Peyer's patch (tissue), 4 donors: Measurements from ENCODE around the gene STAMBP.
"Not testable (repeated sequence)": the region's sequence is repeated elsewhere in the genome, so short reads cannot be mapped to it uniquely, and the experiment has no call there.

Experiments
- CTCF ChIP-seq, 6 experiments: fragments of 450-650 bp in 4 of 6; fragments of 200-600 bp in 2 of 6; sonication (generic) in 1 of 6; IDR thresholded peaks; one replicate each; pipeline ENCODE4 v1.5.1; 2017 to 2019; ENCODE audit warnings: antibody characterized with exemption in 6 of 6, mild to moderate bottlenecking in 3 of 6, moderate library complexity in 1 of 6
- POLR2A ChIP-seq, 2 donors: fragments of 450-650 bp; IDR thresholded peaks; one replicate each; pipeline ENCODE4 v1.5.1; 2017; ENCODE audit warnings: antibody characterized with exemption in 2 of 2, mild to moderate bottlenecking in 2 of 2, moderate library complexity in 2 of 2

GRCh38 chr2:73903949-73904613, 75.3 kb downstream of the STAMBP start:
- TF ChIP-seq CTCF, POLR2A (IDR thresholded peaks at IDR 0.05): not testable (repeated sequence)
